ENCODE measurements around the gene RASA2. TPM values are rescaled to one million over a fixed set of nuclear protein-coding genes. Genes with fewer than 3 reads are reported as not detected.

RASA2 gene
- total RNA-seq, 1 donor: 21.7 TPM

DNA sequence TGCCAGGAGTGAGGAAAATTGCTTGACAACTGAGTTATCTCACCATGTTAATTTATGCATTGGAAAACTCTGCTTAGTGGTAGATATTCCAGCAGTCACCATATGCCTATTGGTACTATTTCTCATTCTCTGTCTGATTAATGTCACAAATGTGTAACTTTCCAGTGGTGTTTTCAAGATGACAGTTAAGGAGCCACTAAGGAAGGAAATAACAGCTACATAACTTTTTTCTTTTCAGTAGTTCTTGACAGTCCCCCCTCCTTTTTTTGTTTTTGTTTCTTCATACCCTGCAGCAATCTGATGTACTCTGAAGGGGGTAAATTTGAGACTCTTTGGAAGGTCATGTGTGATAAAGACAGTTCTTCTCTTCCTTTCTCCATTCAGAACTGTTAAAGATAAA, 13.1 kb downstream of the RASA2 start:
- no peaks in the 10 kb centered on the region for H3K36me3 ChIP-seq (ENCODE audit: insufficient read depth, low read length)
- no peak overlapping the region for H2AFZ ChIP-seq (ENCODE audit: low read length)
- no peaks in the 10 kb centered on the region for H3K27me3 ChIP-seq (ENCODE audit: insufficient read depth, low read length)
- H3K9me3 ChIP-seq (ENCODE audit: low read depth, low read length): no peaks in the 10 kb centered on the region
- no peak for DNase-seq (ENCODE audit: insufficient read length, low spot score, missing footprints)
- peaks cover 22% of the 10 kb centered on the region for H4K20me1 ChIP-seq (ENCODE audit: insufficient read depth, low read length)
- H3K4me1 ChIP-seq (ENCODE audit: insufficient read depth, low read length): peaks cover 2% of the 10 kb centered on the region
- no peak overlapping the region for H3K4me2 ChIP-seq (ENCODE audit: insufficient read depth, low read length)
- no peak overlapping the region for H3K4me3 ChIP-seq (ENCODE audit: insufficient read depth, low read length)
- H3K79me2 ChIP-seq (ENCODE audit: insufficient read depth, low read length): peaks cover 88% of the 10 kb centered on the region
- TF ChIP-seq, protein P1, sequence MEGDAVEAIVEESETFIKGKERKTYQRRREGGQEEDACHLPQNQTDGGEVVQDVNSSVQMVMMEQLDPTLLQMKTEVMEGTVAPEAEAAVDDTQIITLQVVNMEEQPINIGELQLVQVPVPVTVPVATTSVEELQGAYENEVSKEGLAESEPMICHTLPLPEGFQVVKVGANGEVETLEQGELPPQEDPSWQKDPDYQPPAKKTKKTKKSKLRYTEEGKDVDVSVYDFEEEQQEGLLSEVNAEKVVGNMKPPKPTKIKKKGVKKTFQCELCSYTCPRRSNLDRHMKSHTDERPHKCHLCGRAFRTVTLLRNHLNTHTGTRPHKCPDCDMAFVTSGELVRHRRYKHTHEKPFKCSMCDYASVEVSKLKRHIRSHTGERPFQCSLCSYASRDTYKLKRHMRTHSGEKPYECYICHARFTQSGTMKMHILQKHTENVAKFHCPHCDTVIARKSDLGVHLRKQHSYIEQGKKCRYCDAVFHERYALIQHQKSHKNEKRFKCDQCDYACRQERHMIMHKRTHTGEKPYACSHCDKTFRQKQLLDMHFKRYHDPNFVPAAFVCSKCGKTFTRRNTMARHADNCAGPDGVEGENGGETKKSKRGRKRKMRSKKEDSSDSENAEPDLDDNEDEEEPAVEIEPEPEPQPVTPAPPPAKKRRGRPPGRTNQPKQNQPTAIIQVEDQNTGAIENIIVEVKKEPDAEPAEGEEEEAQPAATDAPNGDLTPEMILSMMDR (IDR thresholded peaks at IDR 0.05; ENCODE audit: extremely low read depth, low read depth, low read length): no peak
- no peak overlapping the region for H3K27ac ChIP-seq (ENCODE audit: low read depth, low read length)

DNA sequence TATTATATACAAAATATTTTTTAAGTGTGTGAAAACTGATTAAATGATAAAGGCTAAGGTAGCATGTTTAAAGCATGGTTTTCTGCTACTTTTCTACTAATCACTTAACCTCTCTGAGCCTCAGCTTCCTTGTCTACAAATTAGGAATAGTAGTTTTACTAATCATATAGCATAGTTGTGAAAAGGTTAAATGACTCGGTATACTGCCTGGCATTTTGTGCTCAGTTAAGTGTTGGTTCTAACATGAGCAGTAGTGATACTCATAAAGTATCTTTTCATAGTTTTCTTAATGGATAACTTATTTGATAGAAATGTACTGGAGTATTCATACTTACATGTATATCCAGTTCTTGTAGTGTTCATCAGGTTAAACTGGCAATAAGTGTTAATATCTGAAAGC, 13.6 kb downstream of the RASA2 start:
- H4K20me1 ChIP-seq (ENCODE audit: insufficient read depth, low read length): peaks cover 23% of the 10 kb centered on the region
- H3K27me3 ChIP-seq (ENCODE audit: insufficient read depth, low read length): no peaks in the 10 kb centered on the region
- H3K4me3 ChIP-seq (ENCODE audit: insufficient read depth, low read length): no peak overlapping the region
- H2AFZ ChIP-seq (ENCODE audit: low read length): no peak overlapping the region
- H3K9me3 ChIP-seq (ENCODE audit: low read depth, low read length): no peaks in the 10 kb centered on the region
- no peaks in the 10 kb centered on the region for H3K36me3 ChIP-seq (ENCODE audit: insufficient read depth, low read length)
- TF ChIP-seq, protein P1 (IDR thresholded peaks at IDR 0.05; ENCODE audit: extremely low read depth, low read depth, low read length): no peak
- no peak for DNase-seq (ENCODE audit: insufficient read length, low spot score, missing footprints)
- no peak overlapping the region for H3K4me2 ChIP-seq (ENCODE audit: insufficient read depth, low read length)
- no peak overlapping the region for H3K27ac ChIP-seq (ENCODE audit: low read depth, low read length)
- peaks cover 2% of the 10 kb centered on the region for H3K4me1 ChIP-seq (ENCODE audit: insufficient read depth, low read length)
- H3K79me2 ChIP-seq (ENCODE audit: insufficient read depth, low read length): peaks cover 88% of the 10 kb centered on the region

DNA sequence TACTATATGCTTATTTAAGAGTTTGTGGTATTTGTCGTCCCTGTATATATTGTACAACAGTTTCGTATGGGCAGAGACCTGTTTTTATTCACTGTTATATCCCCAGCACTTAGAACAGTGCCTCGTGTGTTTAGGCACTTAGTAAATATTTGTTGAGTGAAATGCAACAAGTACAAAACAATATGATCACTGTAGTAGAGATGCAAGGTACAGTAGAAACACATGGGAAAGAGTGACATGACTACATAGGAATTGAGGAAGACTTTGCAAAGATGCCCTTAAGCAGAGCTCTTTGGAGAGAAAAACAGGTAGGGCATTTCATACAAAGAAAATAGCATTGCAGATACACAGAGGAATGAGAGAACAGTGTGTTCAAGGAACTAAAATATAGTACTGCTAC, 18.3 kb downstream of the RASA2 start:
- Histone ChIP-seq H4K20me1 (ENCODE audit: insufficient read depth, low read length) (peaks cover 21% of the 10 kb centered on the region), H3K79me2 (ENCODE audit: insufficient read depth, low read length) (peaks cover 99% of the 10 kb centered on the region)

DNA sequence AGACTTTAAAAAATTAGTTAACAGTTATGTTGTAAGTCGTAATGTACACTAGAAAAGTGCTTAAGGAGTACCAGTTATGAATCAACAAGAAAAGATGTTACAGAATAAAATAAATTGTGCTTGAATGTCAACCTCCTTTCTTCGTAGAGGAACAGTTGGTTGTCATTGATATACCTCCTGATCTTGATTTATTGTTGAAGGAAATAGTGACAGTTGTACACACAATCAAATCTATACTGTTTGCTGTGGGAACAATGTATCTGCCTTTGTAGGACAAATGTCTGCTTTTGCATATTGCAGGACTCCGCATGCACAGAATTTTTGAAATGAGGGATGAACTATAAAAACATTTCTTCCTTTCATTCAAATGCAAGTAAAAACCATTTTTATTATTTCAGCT, 19.2 kb downstream of the RASA2 start:
- Histone ChIP-seq H2AFZ (ENCODE audit: low read length) (no peak overlapping the region), H3K27me3 (ENCODE audit: insufficient read depth, low read length) (no peaks in the 10 kb centered on the region), H3K9me3 (ENCODE audit: low read depth, low read length) (no peaks in the 10 kb centered on the region), H3K27ac (ENCODE audit: low read depth, low read length) (no peak overlapping the region), H3K4me2 (ENCODE audit: insufficient read depth, low read length) (no peak overlapping the region), H4K20me1 (ENCODE audit: insufficient read depth, low read length) (peaks cover 22% of the 10 kb centered on the region), H3K4me3 (ENCODE audit: insufficient read depth, low read length) (no peak overlapping the region), H3K79me2 (ENCODE audit: insufficient read depth, low read length) (peaks cover 99% of the 10 kb centered on the region), H3K36me3 (ENCODE audit: insufficient read depth, low read length) (peaks cover 3% of the 10 kb centered on the region), H3K4me1 (ENCODE audit: insufficient read depth, low read length) (no peaks in the 10 kb centered on the region)
- TF ChIP-seq, protein P1 (IDR thresholded peaks at IDR 0.05; ENCODE audit: extremely low read depth, low read depth, low read length): no peak
- no peak for DNase-seq (ENCODE audit: insufficient read length, low spot score, missing footprints)

More for the DNA sequence above, 18.3 kb downstream of the RASA2 start:
- Histone ChIP-seq H3K27ac (ENCODE audit: low read depth, low read length) (no peak overlapping the region), H3K9me3 (ENCODE audit: low read depth, low read length) (no peaks in the 10 kb centered on the region), H3K27me3 (ENCODE audit: insufficient read depth, low read length) (no peaks in the 10 kb centered on the region), H2AFZ (ENCODE audit: low read length) (no peak overlapping the region), H3K36me3 (ENCODE audit: insufficient read depth, low read length) (peaks cover 3% of the 10 kb centered on the region), H3K4me1 (ENCODE audit: insufficient read depth, low read length) (no peaks in the 10 kb centered on the region), H3K4me2 (ENCODE audit: insufficient read depth, low read length) (no peak overlapping the region), H3K4me3 (ENCODE audit: insufficient read depth, low read length) (no peak overlapping the region)
- TF ChIP-seq, protein P1 (IDR thresholded peaks at IDR 0.05; ENCODE audit: extremely low read depth, low read depth, low read length): no peak
- no peak for DNase-seq (ENCODE audit: insufficient read length, low spot score, missing footprints)
